Measurements from ENCODE around the gene RHBDD1. TPM values are rescaled to one million over a fixed set of nuclear protein-coding genes. Genes with fewer than 3 reads are reported as not detected.

The RHBDD1 gene
- polyA plus RNA-seq, 1 of the 3 experiments (the other 2 are of a cell fraction) = 10.3 TPM

DNA sequence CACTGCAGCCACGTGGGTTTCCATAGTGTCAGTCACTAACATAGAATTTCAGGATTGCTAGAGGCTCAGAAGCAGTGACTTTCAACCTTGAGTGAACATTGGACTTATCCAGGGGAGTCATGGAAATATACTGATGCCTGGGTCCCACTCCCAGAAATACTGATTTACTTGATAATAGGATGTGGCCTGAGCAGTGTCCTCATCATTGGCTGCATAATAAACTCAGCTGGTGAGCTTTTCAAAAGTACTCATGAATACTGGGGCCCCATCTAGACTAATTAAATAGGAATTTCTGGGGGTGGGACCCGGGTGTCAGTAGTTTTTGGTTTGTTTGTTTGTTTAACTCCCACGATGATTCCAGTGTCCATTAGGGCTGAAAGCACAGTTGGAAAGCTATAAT lies 186.8 kb downstream of the RHBDD1 start:
- Histone ChIP-seq H3K9ac (no peak overlapping the region), H3K27me3 (ENCODE audit: insufficient read depth) (no peaks in the 10 kb centered on the region), H3K9me2 (no peaks in the 10 kb centered on the region), H3K36me3 (replicated peaks in 1 of 2; ENCODE audit: control insufficient read depth in 1 of 2, insufficient read depth in 2 of 2, low read length in 1 of 2) (no peaks in the 10 kb centered on the region), H3K4me2 (no peak overlapping the region), H3F3A (replicated peaks; ENCODE audit: insufficient read depth) (no peaks in the 10 kb centered on the region), H3K4me1 (ENCODE audit: control insufficient read depth in 1 of 2, insufficient read depth in 2 of 2, low read depth in 1 of 2, low read length in 1 of 2) (no peaks in the 10 kb centered on the region), H3K4me3 (ENCODE audit: low read depth in 2 of 2, low read length in 1 of 2) (no peak overlapping the region), H4K20me1 (ENCODE audit: insufficient read depth) (no peaks in the 10 kb centered on the region), H3K79me2 (ENCODE audit: insufficient read depth) (no peaks in the 10 kb centered on the region), H2AFZ (ENCODE audit: low read depth) (no peak overlapping the region), H3K9me3 (no peaks in the 10 kb centered on the region), H3K27ac (ENCODE audit: low read depth in 2 of 2, low read length in 1 of 2) (no peak overlapping the region)
- 24% methylated on average over 2 of the region's 3 CpGs for WGBS (ENCODE audit: low lambda C conversion rate)
- ChIA-PET POLR2A (no interaction called here), CTCF (interaction anchor here (0.8 to 4.0 kb wide), 3 partner anchors 12 to 221 kb away, joined by 3 to 30 read pairs (median 3); no protein-coding TSS in a partner anchor)
- TF ChIP-seq EP300 (IDR thresholded peaks at IDR 0.05; ENCODE audit: borderline replicate concordance in 1 of 2, low read depth in 1 of 2, low read length in 1 of 2) = no peak
- TF ChIP-seq SIN3A (IDR thresholded peaks at IDR 0.05; ENCODE audit: borderline replicate concordance, low read depth, low read length) = no peak
- no peak for TF ChIP-seq GATA2 (CRISPR knock-in tag; IDR thresholded peaks at IDR 0.05)
- no peak for TF ChIP-seq CHD2 (IDR thresholded peaks at IDR 0.05; ENCODE audit: low read length, partially characterized antibody)
- TF ChIP-seq FOSL2 (IDR thresholded peaks at IDR 0.05; ENCODE audit: borderline replicate concordance, low read depth) = no peak
- TF ChIP-seq FOXM1 (IDR thresholded peaks at IDR 0.05; ENCODE audit: low read depth) = no peak
- no peak for TF ChIP-seq TAF1 (IDR thresholded peaks at IDR 0.05; ENCODE audit: borderline replicate concordance, low read depth, low read length)
- TF ChIP-seq NFIC (IDR thresholded peaks at IDR 0.05; ENCODE audit: borderline replicate concordance) = no peak
- TF ChIP-seq, protein P1, sequence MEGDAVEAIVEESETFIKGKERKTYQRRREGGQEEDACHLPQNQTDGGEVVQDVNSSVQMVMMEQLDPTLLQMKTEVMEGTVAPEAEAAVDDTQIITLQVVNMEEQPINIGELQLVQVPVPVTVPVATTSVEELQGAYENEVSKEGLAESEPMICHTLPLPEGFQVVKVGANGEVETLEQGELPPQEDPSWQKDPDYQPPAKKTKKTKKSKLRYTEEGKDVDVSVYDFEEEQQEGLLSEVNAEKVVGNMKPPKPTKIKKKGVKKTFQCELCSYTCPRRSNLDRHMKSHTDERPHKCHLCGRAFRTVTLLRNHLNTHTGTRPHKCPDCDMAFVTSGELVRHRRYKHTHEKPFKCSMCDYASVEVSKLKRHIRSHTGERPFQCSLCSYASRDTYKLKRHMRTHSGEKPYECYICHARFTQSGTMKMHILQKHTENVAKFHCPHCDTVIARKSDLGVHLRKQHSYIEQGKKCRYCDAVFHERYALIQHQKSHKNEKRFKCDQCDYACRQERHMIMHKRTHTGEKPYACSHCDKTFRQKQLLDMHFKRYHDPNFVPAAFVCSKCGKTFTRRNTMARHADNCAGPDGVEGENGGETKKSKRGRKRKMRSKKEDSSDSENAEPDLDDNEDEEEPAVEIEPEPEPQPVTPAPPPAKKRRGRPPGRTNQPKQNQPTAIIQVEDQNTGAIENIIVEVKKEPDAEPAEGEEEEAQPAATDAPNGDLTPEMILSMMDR (IDR thresholded peaks at IDR 0.05) = no peak
- no peak for TF ChIP-seq MEF2A (IDR thresholded peaks at IDR 0.05; ENCODE audit: borderline replicate concordance, low read depth)
- no peak for TF ChIP-seq TEAD4 (IDR thresholded peaks at IDR 0.05; ENCODE audit: borderline replicate concordance, insufficient read depth)
- DNase-seq = no peak

DNA sequence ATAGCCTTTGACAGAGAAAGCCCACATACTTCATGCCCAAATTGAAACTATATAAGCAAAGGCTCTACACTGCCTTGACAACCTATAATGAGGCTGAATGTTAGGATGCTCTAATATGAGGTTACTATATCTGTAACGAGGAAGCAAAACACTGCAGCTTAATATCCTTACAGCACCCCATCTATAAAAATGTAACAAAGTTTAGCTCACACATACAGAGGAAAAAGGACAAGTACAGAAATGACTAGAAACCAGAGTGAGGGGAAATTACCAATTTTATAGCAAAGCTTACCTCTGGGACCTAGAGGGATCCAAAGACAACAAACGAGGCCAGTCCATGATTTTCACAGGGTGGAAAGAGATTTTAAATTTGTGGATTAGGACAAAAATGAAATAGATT lies 189.7 kb downstream of the RHBDD1 start:
- no peak for TF ChIP-seq GATA2 (CRISPR knock-in tag; IDR thresholded peaks at IDR 0.05)
- no peak for TF ChIP-seq FOXM1 (IDR thresholded peaks at IDR 0.05; ENCODE audit: low read depth)
- TF ChIP-seq, protein P2, sequence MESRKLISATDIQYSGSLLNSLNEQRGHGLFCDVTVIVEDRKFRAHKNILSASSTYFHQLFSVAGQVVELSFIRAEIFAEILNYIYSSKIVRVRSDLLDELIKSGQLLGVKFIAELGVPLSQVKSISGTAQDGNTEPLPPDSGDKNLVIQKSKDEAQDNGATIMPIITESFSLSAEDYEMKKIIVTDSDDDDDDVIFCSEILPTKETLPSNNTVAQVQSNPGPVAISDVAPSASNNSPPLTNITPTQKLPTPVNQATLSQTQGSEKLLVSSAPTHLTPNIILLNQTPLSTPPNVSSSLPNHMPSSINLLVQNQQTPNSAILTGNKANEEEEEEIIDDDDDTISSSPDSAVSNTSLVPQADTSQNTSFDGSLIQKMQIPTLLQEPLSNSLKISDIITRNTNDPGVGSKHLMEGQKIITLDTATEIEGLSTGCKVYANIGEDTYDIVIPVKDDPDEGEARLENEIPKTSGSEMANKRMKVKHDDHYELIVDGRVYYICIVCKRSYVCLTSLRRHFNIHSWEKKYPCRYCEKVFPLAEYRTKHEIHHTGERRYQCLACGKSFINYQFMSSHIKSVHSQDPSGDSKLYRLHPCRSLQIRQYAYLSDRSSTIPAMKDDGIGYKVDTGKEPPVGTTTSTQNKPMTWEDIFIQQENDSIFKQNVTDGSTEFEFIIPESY (IDR thresholded peaks at IDR 0.05; ENCODE audit: borderline replicate concordance, low read depth) = no peak
- TF ChIP-seq RFX5 (IDR thresholded peaks at IDR 0.05; ENCODE audit: low read length) = no peak
- Histone ChIP-seq H3K4me1 (ENCODE audit: control insufficient read depth in 1 of 2, insufficient read depth in 2 of 2, low read depth in 1 of 2, low read length in 1 of 2) (no peaks in the 10 kb centered on the region), H3K27me3 (ENCODE audit: insufficient read depth) (no peaks in the 10 kb centered on the region), H3F3A (replicated peaks; ENCODE audit: insufficient read depth) (no peaks in the 10 kb centered on the region), H3K4me2 (no peak overlapping the region), H4K20me1 (ENCODE audit: insufficient read depth) (no peaks in the 10 kb centered on the region), H3K9me3 (no peaks in the 10 kb centered on the region), H3K4me3 (ENCODE audit: low read depth in 2 of 2, low read length in 1 of 2) (no peak overlapping the region), H3K27ac (ENCODE audit: low read depth in 2 of 2, low read length in 1 of 2) (no peak overlapping the region), H3K9ac (no peak overlapping the region), H3K79me2 (ENCODE audit: insufficient read depth) (no peaks in the 10 kb centered on the region), H3K36me3 (replicated peaks in 1 of 2; ENCODE audit: control insufficient read depth in 1 of 2, insufficient read depth in 2 of 2, low read length in 1 of 2) (no peaks in the 10 kb centered on the region), H2AFZ (ENCODE audit: low read depth) (no peak overlapping the region), H3K9me2 (no peaks in the 10 kb centered on the region)
- DNase-seq = no peak
- ChIA-PET POLR2A (no interaction called here), CTCF (interaction anchor here (1.2 to 1.8 kb wide), 2 partner anchors 7 to 81 kb away, joined by 4 read pairs; no protein-coding TSS in a partner anchor)
- WGBS (ENCODE audit: low lambda C conversion rate) = 47% methylated on average over 2 of the region's 2 CpGs

Measured in SK-N-SH (cell line).